GM20000 (cell line): ENCODE measurements around the gene PDGFRB.

Experiments
- DNase-seq: peaks from one replicate; pipeline ENCODE4 v3.0.0; 2012; ENCODE audit warnings: low spot score
- CTCF ChIP-seq: IDR thresholded peaks from 2 replicates; pipeline ENCODE4 v1.5.1; 2012; ENCODE audit warnings: mild to moderate bottlenecking, control low read depth; ENCODE audit errors: extremely low read depth, missing control alignments

Gene PDGFRB

GRCh38 chr5:150162142-150162513, 6.5 kb upstream of the PDGFRB start:
- no peak for TF ChIP-seq CTCF
- DNase-seq, result no peak

GRCh38 chr5:150161242-150162141, 5.8 kb upstream of the PDGFRB start:
- TF ChIP-seq CTCF, result peak; percentile 96

GRCh38 chr5:150160448-150161081, 4.9 kb upstream of the PDGFRB start:
- TF ChIP-seq CTCF, result no peak
- DNase-seq, result no peak

More at GRCh38 chr5:150161242-150162141, 5.8 kb upstream of the PDGFRB start:
- peak; percentile 87 for DNase-seq

- DNase-seq, result no peak
- TF ChIP-seq CTCF, result no peak
These were observed 4.1 kb upstream of the PDGFRB start for GRCh38 chr5:150159741-150160179.

GRCh38 chr5:150159031-150159430, 3.4 kb upstream of the PDGFRB start:
- no peak for TF ChIP-seq CTCF
- DNase-seq, result no peak

GRCh38 chr5:150158170-150158949, 2.7 kb upstream of the PDGFRB start:
- TF ChIP-seq CTCF, result no peak
- no peak for DNase-seq
